HL-60 (cell line): Measurements from ENCODE around the gene TTLL8.

ENCODE experiments used
- CTCF ChIP-seq: IDR thresholded peaks from one replicate; pipeline ENCODE4 v1.5.1; 2011; ENCODE audit warnings: low read length, control low read depth, inconsistent platforms; ENCODE audit not compliant: insufficient read depth
- GABPA ChIP-seq: IDR thresholded peaks from 2 replicates; pipeline ENCODE4 v1.6.1; 2012; ENCODE audit warnings: low read depth
- SPI1 ChIP-seq: IDR thresholded peaks from 2 replicates; pipeline ENCODE4 v1.6.1; 2012; ENCODE audit warnings: low read depth, mild to moderate bottlenecking, borderline replicate concordance

GRCh38 chr22:50059881-50060262 lies 1.8 kb upstream of the TTLL8 start:
- TF ChIP-seq CTCF: no peak
- no peak for TF ChIP-seq GABPA
- TF ChIP-seq SPI1: no peak
